Mucosa of rectum (tissue), 2 donors: ENCODE results near the gene CHD5.

Experiments
- H3K27ac ChIP-seq, 2 donors: one replicate each; pipeline ENCODE4 v1.7.0; 2013; ENCODE audit warnings: inconsistent platforms in 2 of 2, low read depth in 2 of 2, low read length in 2 of 2
- H3K27me3 ChIP-seq, 2 donors: one replicate each; pipeline ENCODE4 v1.7.0; 2013; ENCODE audit warnings: low read length in 2 of 2; ENCODE audit not compliant: control insufficient read depth in 2 of 2, insufficient read depth in 2 of 2
- H3K36me3 ChIP-seq, 2 donors: one replicate each; pipeline ENCODE4 v1.7.0; 2013; ENCODE audit warnings: low read length in 2 of 2; ENCODE audit not compliant: control insufficient read depth in 2 of 2, insufficient read depth in 2 of 2
- H3K4me1 ChIP-seq, 2 donors: one replicate each; pipeline ENCODE4 v1.7.0; 2013; ENCODE audit warnings: low read length in 2 of 2, mild to moderate bottlenecking in 1 of 2; ENCODE audit not compliant: control insufficient read depth in 2 of 2, insufficient read depth in 2 of 2
- H3K4me3 ChIP-seq, 2 donors: one replicate each; pipeline ENCODE4 v1.7.0; 2013; ENCODE audit warnings: low read length in 2 of 2
- H3K9ac ChIP-seq, 2 donors: one replicate each; pipeline ENCODE4 v1.7.0; 2013; ENCODE audit warnings: low read length in 2 of 2, low read depth in 1 of 2, mild to moderate bottlenecking in 1 of 2
- H3K9me3 ChIP-seq, 2 donors: one replicate each; pipeline ENCODE4 v1.7.0; 2013; ENCODE audit warnings: low read length in 2 of 2; ENCODE audit not compliant: control insufficient read depth in 2 of 2
- donor health status: healthy.
- donor health status: Normal muscosa, but diverticular disease.

The CHD5 gene

DNA sequence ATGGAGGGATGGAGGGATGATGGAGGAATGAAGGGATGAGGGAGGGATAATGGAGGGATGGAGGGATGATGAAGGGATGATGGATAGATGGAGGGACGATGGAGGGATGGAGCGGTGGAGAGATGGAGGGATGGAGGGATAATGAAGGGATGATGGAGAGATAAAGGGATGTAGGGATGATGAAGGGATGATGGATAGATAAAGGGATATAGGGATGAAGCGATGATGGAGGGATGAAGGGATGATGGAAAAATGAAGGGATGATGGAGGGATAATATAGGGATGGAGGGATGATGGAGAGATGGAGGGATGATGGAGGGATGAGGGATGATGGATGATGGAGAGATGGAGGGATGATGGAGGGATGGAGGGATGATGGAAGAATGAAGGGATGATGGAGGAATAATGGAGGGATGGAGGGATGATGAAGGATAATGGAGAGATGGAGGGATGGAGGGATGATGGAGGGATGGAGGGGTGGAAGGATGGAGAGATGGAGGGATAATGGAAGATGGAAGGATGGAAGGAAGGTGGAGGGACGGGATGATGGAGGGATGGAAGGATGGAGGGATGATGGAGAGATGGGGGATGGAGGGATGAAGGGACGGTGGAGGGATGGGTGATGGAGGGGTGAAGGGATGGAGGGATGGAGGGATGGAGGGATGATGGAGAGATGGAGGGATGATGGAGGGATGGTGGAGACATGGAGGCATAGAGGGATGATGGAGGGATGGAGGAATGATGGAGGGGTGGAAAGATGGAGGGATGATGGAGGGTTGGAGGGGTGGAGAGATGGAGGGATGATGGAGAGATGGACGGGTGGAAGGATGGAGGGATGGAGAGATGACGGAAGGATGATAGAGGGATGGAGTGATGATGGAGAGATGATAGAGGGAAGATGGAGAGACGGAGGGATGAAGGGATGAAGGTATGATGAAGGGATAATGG is 72.4 kb downstream of the CHD5 start:
- H3K9ac ChIP-seq = no peak overlapping the region
- H3K4me3 ChIP-seq = no peak overlapping the region
- H3K9me3 ChIP-seq = no peaks in the 10 kb centered on the region
- no peaks in the 10 kb centered on the region for H3K36me3 ChIP-seq
- no peaks in the 10 kb centered on the region for H3K4me1 ChIP-seq
- H3K27ac ChIP-seq = no peak overlapping the region
- peaks cover 0 to 3% of the 10 kb centered on the region in 2 donors for H3K27me3 ChIP-seq

- no peaks in the 10 kb centered on the region for H3K9me3 ChIP-seq
- no peak overlapping the region for H3K4me3 ChIP-seq
- no peaks in the 10 kb centered on the region for H3K4me1 ChIP-seq
- H3K9ac ChIP-seq = no peak overlapping the region
- peaks cover 0 to 3% of the 10 kb centered on the region in 2 donors for H3K27me3 ChIP-seq
- H3K36me3 ChIP-seq = no peaks in the 10 kb centered on the region
- H3K27ac ChIP-seq = no peak overlapping the region
Measured at GRCh38 chr1:6106977-6107376, 73.1 kb downstream of the CHD5 start.

GRCh38 chr1:6106321-6106731 is 73.8 kb downstream of the CHD5 start:
- Histone ChIP-seq H3K27ac (no peak overlapping the region), H3K27me3 (peaks cover 0 to 3% of the 10 kb centered on the region in 2 donors), H3K9me3 (no peaks in the 10 kb centered on the region), H3K4me3 (no peak overlapping the region), H3K4me1 (no peaks in the 10 kb centered on the region), H3K9ac (no peak overlapping the region), H3K36me3 (no peaks in the 10 kb centered on the region)

DNA sequence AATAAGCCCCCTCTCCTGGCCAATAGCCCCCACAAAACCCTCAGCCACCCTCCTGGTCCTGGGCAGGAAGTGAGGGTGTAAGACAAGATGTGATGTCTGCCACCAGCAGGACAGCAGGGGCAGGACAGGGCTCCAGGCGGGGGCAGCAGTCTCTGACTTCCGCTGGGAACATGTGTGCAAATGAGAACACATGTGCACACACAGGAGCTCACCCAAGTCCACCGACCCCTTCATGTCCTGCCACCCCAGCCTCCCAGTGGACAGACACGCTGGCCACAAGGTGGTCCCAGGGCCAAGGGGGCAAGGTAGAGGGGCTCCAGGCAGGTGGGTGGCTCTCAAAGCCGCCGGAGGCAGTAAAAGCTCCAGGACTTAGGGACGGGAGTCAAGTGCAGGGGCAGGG is 74.4 kb downstream of the CHD5 start:
- Histone ChIP-seq H3K9me3 (no peaks in the 10 kb centered on the region), H3K9ac (no peak overlapping the region), H3K27me3 (peaks cover 0 to 3% of the 10 kb centered on the region in 2 donors), H3K27ac (no peak overlapping the region), H3K36me3 (no peaks in the 10 kb centered on the region), H3K4me1 (no peaks in the 10 kb centered on the region), H3K4me3 (no peak overlapping the region)

DNA sequence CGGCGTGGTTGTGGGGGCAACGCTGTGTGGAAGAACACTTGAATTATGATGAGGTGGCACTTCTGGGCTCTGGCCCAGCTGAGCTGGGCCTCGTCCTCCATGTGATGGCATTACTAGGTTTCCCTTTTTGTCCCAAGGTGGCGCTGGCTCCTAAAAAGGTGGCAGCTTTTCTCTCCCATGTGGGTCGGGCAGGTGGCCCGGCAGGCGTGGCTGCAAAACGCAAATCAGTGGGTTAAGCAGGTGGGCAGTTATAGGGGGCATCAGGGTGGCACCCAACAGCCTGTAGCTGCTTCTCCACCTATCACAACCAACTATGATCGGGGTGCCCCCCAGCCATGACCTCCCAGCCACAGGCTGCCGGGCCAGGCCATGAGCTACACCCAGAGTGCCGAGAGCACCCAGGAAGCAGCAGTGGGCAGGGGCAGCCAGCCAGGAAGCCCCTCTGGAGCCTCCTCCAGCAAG is 74.9 kb downstream of the CHD5 start:
- Histone ChIP-seq H3K36me3 (no peaks in the 10 kb centered on the region), H3K4me3 (no peak overlapping the region), H3K9me3 (no peaks in the 10 kb centered on the region), H3K9ac (no peak overlapping the region), H3K27me3 (peaks cover 0 to 3% of the 10 kb centered on the region in 2 donors), H3K27ac (no peak overlapping the region), H3K4me1 (no peaks in the 10 kb centered on the region)

GRCh38 chr1:6104631-6105030 is 75.5 kb downstream of the CHD5 start:
- H3K9ac ChIP-seq = no peak overlapping the region
- H3K9me3 ChIP-seq = no peaks in the 10 kb centered on the region
- no peaks in the 10 kb centered on the region for H3K36me3 ChIP-seq
- H3K27ac ChIP-seq = no peak overlapping the region
- no peak overlapping the region for H3K4me3 ChIP-seq
- H3K4me1 ChIP-seq = no peaks in the 10 kb centered on the region
- H3K27me3 ChIP-seq = peaks cover 0 to 3% of the 10 kb centered on the region in 2 donors

DNA sequence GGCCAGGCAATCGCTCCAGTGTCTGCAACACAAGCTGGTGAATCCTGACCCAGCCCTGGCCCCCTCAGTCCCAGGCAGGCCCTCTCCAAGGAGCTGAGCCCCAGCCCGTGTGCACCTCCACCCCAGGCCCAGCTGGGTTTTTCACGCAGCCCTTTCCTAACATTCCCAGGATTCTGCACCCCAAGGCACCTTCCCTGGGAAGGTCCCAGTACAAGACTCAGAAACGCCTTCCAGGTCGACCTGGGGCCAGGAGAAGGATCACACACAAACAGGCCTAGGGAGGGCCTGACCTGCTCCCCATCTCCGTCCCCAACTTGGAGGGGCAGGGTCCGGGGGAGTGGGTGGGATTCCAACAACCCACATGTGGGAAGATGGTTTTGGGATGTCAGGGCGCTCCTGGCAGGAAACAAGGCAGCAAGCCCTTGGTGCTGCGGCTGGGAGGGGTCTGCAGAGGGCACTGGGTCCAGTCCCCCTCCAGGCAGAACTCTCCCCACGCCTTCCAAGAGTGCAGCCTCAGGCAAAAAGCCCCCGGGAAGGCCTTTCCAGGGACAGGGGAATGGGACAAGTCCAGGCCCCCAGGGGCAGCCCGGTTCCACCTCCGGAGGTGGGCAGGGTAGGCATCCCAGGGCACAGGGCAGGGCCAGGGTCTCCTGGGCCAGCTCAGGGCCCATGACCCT is 76.1 kb downstream of the CHD5 start:
- H3K36me3 ChIP-seq = no peaks in the 10 kb centered on the region
- no peak overlapping the region for H3K27ac ChIP-seq
- H3K9ac ChIP-seq = no peak overlapping the region
- H3K27me3 ChIP-seq = peaks cover 0 to 3% of the 10 kb centered on the region in 2 donors
- no peaks in the 10 kb centered on the region for H3K4me1 ChIP-seq
- H3K9me3 ChIP-seq = no peaks in the 10 kb centered on the region
- H3K4me3 ChIP-seq = no peak overlapping the region

GRCh38 chr1:6103111-6103853 is 76.8 kb downstream of the CHD5 start:
- Histone ChIP-seq H3K27me3 (peaks cover 0 to 3% of the 10 kb centered on the region in 2 donors), H3K9ac (no peak overlapping the region)

DNA sequence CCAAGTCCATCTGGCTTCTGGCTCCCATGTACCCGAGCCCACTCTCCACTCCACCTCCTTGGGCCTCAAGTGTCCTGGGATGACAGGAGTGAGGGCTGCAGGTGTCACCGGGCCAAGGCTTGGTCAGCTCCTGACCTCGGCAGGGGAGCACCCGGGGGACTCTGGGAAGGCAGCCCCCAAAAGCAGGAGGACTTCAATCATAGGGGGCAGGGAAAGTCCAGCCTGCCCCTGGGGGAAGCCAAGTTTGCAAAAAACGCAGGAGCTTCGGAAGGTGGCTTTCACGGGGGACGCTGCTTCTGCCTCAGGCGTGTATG is 77.6 kb downstream of the CHD5 start:
- Histone ChIP-seq H3K27ac (no peak overlapping the region), H3K4me3 (no peak overlapping the region), H3K9ac (no peak overlapping the region), H3K9me3 (no peaks in the 10 kb centered on the region), H3K36me3 (no peaks in the 10 kb centered on the region), H3K27me3 (peaks cover 0 to 3% of the 10 kb centered on the region in 2 donors), H3K4me1 (no peaks in the 10 kb centered on the region)

More at GRCh38 chr1:6103111-6103853, 76.8 kb downstream of the CHD5 start:
- no peak overlapping the region for H3K27ac ChIP-seq
- no peaks in the 10 kb centered on the region for H3K9me3 ChIP-seq
- no peaks in the 10 kb centered on the region for H3K4me1 ChIP-seq
- no peaks in the 10 kb centered on the region for H3K36me3 ChIP-seq
- no peak overlapping the region for H3K4me3 ChIP-seq
